Ascending aorta (tissue), 2 donors: ENCODE data around the gene NPIPB13. TPM values are rescaled to one million over a fixed set of nuclear protein-coding genes. Genes with fewer than 3 reads are reported as not detected.
"Not testable (repeated sequence)": the region's sequence is repeated elsewhere in the genome, so short reads cannot be mapped to it uniquely, and the experiment has no call there.

ENCODE experiments used
- DNase-seq, 2 donors: peaks; one replicate each; pipeline ENCODE4 v3.0.0-alpha.2; 2019; ENCODE audit warnings: low spot score in 2 of 2
- H3K27ac ChIP-seq, 2 donors: fragments of 200-600 bp; sonication (generic); one replicate each; pipeline ENCODE4 v1.5.1; 2016 to 2017; ENCODE audit warnings: mild to moderate bottlenecking in 1 of 2
- H3K27me3 ChIP-seq: fragments of 200-600 bp; sonication (generic); one replicate; pipeline ENCODE4 v1.5.1; 2017
- H3K36me3 ChIP-seq, 2 donors: fragments of 200-600 bp; sonication (generic); one replicate each; pipeline ENCODE4 v1.5.1; 2016
- H3K4me1 ChIP-seq, 2 donors: fragments of 200-600 bp; sonication (generic); one replicate each; pipeline ENCODE4 v1.5.1; 2016 to 2017; ENCODE audit warnings: mild to moderate bottlenecking in 1 of 2
- H3K4me3 ChIP-seq, 2 donors: fragments of 200-600 bp; sonication (generic); one replicate each; pipeline ENCODE4 v1.5.1; 2016 to 2017; ENCODE audit warnings: mild to moderate bottlenecking in 1 of 2
- H3K9me3 ChIP-seq, 2 donors: fragments of 200-600 bp; sonication (generic); one replicate each; pipeline ENCODE4 v1.5.1; 2016
- intact Hi-C: fragments of 100-400 bp; cut with DNase I; formaldehyde crosslinking; loops from one replicate; pipeline ENCODE4 v1.15.1; 2023
- total RNA-seq: library from RNA; depleted of rRNA; stranded (reverse); fragments of >200 nt; gene quantifications from one replicate; pipeline ENCODE4 v1.1.0, GENCODE V29; 2016

Gene NPIPB13
- total RNA-seq: 1.3 TPM

GRCh38 chr16:30248379-30248778 is at the start of gene NPIPB13:
TSS of gene NPIPB13 (minus strand) at chr16:30248479. CDS start at chr16:30245573, 2,906 bp downstream.
- H3K36me3 ChIP-seq, DNase-seq, H3K27ac ChIP-seq, intact Hi-C loops, H3K27me3 ChIP-seq, H3K4me3 ChIP-seq, H3K9me3 ChIP-seq, H3K4me1 ChIP-seq: not testable (repeated sequence)

GRCh38 chr16:30282357-30282756 is 34.1 kb upstream of the NPIPB13 start:
- H3K9me3 ChIP-seq, H3K4me3 ChIP-seq, DNase-seq, H3K27ac ChIP-seq, H3K27me3 ChIP-seq, H3K4me1 ChIP-seq, intact Hi-C loops, H3K36me3 ChIP-seq: not testable (repeated sequence)

GRCh38 chr16:30278523-30278922 is 30.2 kb upstream of the NPIPB13 start:
- H3K4me3 ChIP-seq, intact Hi-C loops, H3K27me3 ChIP-seq, H3K36me3 ChIP-seq, H3K4me1 ChIP-seq, DNase-seq, H3K27ac ChIP-seq, H3K9me3 ChIP-seq: not testable (repeated sequence)

DNA sequence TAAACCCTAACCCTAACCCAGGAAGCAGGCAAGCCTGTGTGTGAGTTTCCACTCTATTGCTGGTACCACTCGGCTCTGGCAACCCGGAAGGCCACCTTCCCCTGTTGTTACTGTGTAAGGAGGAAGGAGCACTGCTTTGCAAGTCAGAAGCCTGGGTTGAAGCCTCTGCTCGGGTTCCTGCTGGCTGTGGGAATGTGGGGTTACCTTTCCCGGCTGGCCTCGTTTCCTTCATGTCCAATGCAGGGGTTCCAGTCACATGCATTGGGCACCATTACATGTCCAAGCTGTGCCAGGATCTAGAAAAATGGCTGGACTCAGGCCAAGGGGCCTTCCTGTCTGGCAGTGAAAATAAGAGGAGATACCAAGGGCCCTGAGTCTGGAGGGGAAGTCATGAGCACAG is 31.2 kb downstream of the NPIPB13 start:
- H3K4me3 ChIP-seq, H3K36me3 ChIP-seq, H3K9me3 ChIP-seq, intact Hi-C loops, H3K27ac ChIP-seq, H3K27me3 ChIP-seq, H3K4me1 ChIP-seq: not testable (repeated sequence)
- DNase-seq: peak in 1 of 2 donors; percentile 50

DNA sequence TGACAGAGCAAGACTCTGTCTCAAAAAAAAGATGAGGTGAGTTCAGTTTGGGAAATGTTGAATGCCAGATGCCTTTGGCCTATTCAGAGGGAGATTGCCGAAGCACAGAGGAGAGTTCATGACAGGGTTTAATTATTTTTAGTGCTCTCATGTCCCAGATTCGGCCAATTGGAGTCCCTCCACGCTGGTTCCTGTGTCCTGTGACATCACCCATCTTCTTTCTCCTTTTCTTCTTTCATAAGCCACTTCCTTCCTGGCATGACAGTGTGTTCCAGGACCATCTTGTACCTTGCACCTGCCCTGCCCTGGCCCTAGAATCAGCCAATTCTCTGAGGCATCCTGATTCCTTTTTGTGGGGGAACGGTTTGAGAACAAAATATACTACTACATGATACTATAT is 36.9 kb downstream of the NPIPB13 start:
- H3K27ac ChIP-seq, H3K4me1 ChIP-seq, H3K9me3 ChIP-seq, intact Hi-C loops, H3K4me3 ChIP-seq, DNase-seq, H3K36me3 ChIP-seq, H3K27me3 ChIP-seq: not testable (repeated sequence)

DNA sequence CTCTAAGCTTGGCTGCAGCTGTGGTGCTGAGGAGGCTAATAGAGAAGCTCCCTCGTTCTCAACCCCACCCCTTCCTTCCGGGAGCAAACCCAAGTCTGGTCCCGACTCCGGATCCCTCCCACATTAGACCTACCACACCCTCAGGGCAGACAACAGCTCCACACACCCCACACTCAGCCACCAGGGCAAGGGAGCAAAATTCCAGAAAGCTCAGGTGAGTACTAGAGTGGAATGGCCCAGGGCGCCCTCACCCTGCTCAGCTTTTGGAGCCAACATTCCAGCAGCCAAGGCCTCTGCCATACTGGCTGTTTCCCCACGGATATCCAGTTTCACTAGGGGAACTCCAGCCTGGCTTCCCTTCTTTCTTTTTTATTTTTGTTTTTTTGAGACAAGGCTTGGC is 39.2 kb downstream of the NPIPB13 start:
- H3K4me1 ChIP-seq, H3K36me3 ChIP-seq, intact Hi-C loops, H3K9me3 ChIP-seq, H3K27ac ChIP-seq, H3K27me3 ChIP-seq, H3K4me3 ChIP-seq: not testable (repeated sequence)
- peak; percentile 26 to 64 for DNase-seq

DNA sequence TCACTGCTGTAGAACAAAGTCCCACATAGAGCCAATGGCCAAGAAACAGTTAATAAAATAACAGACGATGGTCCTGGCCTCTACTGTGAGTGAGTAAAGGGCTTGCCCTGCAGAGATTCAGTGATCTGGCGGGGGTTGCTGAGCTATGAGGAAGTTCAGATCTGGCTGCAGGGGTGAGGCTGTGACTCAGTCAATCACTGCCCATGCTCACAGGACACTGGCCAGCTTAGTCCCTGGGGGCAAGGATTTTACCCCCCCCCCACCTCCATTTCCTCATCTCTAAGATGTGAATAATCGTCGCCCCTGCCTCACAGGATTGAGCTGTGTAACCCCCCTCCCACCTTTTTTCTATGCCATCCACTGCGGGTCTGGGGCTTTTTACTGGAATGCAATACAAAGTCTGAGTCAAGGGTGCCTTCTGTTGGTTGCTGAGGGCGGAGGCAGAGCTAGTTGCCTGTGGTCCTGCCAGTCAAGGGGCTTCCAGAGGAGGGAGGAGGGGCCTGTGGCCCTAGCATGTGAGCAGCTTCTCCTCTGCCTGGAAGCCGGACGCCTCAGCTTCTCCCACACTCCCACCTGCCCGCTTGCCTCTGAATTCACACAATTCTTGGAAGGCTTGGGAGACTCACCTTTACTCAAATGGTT is 41.1 kb downstream of the NPIPB13 start:
- H3K9me3 ChIP-seq, H3K27ac ChIP-seq, H3K27me3 ChIP-seq, H3K4me3 ChIP-seq, H3K4me1 ChIP-seq, intact Hi-C loops, H3K36me3 ChIP-seq: not testable (repeated sequence)
- peak; percentile 9 to 70 for DNase-seq

DNA sequence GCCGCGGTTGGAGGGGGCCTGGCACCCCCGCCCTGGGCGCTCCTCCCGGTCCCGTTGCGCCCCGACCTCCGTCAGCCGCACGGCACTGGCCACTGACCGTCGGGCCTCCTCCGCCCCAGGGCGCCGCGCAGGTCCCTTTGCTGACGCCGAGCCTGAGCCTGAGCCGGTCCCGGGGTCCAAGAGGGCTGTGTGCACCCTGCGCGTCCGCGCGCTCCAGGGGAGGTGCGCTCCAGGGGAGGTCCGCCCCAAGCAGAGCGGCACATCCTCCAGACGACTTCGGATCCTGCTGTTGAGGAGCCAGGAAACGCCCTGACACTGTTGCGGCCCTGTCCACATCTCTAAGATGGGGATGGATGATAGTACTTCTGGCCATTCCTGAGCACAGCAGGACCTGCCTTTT is 42.0 kb downstream of the NPIPB13 start:
- DNase-seq, H3K4me1 ChIP-seq, H3K27ac ChIP-seq, H3K9me3 ChIP-seq, H3K27me3 ChIP-seq, intact Hi-C loops, H3K36me3 ChIP-seq: not testable (repeated sequence)
- H3K4me3 ChIP-seq: peak overlapping the region; percentile 48 to 68

DNA sequence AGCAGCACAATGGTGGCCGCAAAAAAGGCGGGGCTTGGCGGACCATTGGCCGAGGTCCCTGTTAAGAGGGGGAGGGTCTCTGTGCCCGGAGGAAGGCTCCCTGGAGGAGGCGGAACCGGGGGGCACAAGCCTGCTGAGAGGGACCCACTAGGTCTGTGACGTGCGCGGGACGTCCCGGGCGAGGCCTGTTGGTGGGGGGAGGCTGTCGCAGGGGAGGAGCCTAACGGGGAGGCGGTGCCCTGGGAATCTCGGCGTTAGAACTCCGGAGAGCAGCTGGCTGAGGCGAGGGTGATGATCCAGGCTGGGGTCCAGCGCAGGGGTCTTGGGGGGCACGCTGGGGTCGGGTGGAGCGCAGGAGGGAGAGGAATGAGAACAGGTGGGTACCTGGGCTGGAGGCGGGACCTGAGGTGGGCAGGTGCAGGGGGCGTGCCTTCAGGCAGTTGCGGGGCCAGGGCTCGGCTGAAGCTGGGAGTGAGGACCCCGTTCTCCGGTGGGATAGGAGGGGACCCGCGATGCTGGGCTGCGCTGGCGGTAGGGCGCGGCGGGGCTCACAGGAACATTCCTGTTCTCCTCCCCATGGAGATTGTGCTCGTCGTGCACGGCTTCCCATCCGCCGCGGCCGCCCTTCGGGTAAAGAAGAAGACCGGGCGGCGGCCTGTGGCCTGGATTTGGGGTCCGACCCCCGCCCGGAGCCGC is 42.6 kb downstream of the NPIPB13 start:
- H3K9me3 ChIP-seq, H3K27me3 ChIP-seq, H3K36me3 ChIP-seq, H3K4me1 ChIP-seq, H3K27ac ChIP-seq, intact Hi-C loops: not testable (repeated sequence)
- DNase-seq: peak in 1 of 2 donors; percentile 27
- peak overlapping the region; percentile 48 to 68 for H3K4me3 ChIP-seq

- H3K4me1 ChIP-seq, H3K9me3 ChIP-seq, H3K36me3 ChIP-seq, H3K4me3 ChIP-seq, intact Hi-C loops, H3K27me3 ChIP-seq, H3K27ac ChIP-seq, DNase-seq: not testable (repeated sequence)
These were observed 48.5 kb downstream of the NPIPB13 start for GRCh38 chr16:30199608-30200343.

DNA sequence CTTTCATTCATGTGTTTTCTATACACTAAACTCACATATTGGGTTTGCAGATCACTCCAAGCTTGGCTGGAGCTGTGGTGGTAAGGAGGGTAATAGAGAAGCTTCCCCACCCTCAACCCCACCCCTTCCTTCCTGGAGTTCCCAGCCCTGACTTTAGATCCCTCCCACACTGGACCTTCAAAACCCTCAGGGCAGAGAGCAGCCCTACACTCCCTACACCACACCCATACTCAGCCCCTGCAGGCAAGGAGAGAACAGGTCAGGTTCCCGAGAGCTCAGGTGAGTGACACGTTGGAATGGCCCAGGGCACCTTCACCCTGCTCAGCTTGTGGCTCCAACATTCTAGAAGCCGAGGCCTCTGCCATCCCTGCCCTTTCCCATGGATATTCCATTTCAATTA is 49.2 kb downstream of the NPIPB13 start, which contains the start of gene SULT1A3:
TSS of gene SULT1A3 (plus strand) at position 207 of the 400 bp plus-strand sequence. CDS start 1,474 bp downstream, outside the sequence.
- H3K9me3 ChIP-seq, DNase-seq, H3K27me3 ChIP-seq, H3K36me3 ChIP-seq, H3K4me3 ChIP-seq, H3K4me1 ChIP-seq, H3K27ac ChIP-seq, intact Hi-C loops: not testable (repeated sequence)
